Fibroblast of villous mesenchyme (primary cell): Measurements from ENCODE around the gene ADCY4. TPM values are rescaled to one million over a fixed set of nuclear protein-coding genes. Genes with fewer than 3 reads are reported as not detected.

ENCODE experiments used
- DNase-seq: peaks from one replicate; pipeline ENCODE4 v3.0.0-alpha.2; 2010; ENCODE audit warnings: low read depth
- H3K4me3 ChIP-seq: 2 replicates; pipeline ENCODE4 v1.5.1; 2011; ENCODE audit warnings: low read depth, mild to moderate bottlenecking, low read length
- CTCF ChIP-seq: IDR thresholded peaks from 2 replicates; pipeline ENCODE4 v1.5.1; 2012; ENCODE audit warnings: low read depth, mild to moderate bottlenecking, low read length; ENCODE audit not compliant: insufficient read depth
- total RNA-seq: library from RNA; depleted of rRNA; stranded (reverse); fragments of >200 nt; gene quantifications from 2 replicates; pipeline ENCODE4 v1.2.3, GENCODE V29; 2012

Gene ADCY4
- total RNA-seq, 1 donor: 18.1 TPM

- H3K4me3 ChIP-seq: peak overlapping the region; percentile 96
- no peak for DNase-seq
- TF ChIP-seq CTCF: no peak
These were observed 31.5 kb upstream of the ADCY4 start for GRCh38 chr14:24366413-24366720.

- peak; percentile 93 for DNase-seq
- TF ChIP-seq CTCF: peak; percentile 91
- peak overlapping the region; percentile 96 for H3K4me3 ChIP-seq
These were observed 30.9 kb upstream of the ADCY4 start for GRCh38 chr14:24365600-24366412.

- no peak for TF ChIP-seq CTCF
- no peak for DNase-seq
- no peak overlapping the region for H3K4me3 ChIP-seq
These were observed 30.0 kb upstream of the ADCY4 start for GRCh38 chr14:24364841-24365240.

DNA sequence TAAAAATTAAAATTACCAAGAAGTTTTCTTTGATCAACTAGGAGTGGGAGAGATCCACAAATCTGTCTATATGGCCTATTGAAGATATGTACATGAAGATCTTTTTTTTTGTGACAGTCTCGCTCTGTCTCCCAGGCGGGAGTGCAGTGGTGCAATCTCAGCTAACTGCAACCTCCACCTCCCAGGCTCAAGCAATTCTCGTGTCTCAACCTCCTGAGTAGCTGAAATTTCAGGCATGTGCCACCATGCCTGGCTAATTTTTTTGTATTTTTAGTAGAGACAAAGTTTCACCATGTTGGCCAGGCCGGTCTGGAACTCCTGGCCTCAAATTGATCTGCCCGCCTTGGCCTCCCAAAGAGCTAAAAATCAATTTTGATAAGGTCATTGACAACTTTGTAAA is 28.5 kb upstream of the ADCY4 start:
- no peak overlapping the region for H3K4me3 ChIP-seq
- DNase-seq: no peak
- TF ChIP-seq CTCF: no peak

- DNase-seq: peak; percentile 30
- no peak for TF ChIP-seq CTCF
- H3K4me3 ChIP-seq: no peak overlapping the region
These were observed 27.5 kb upstream of the ADCY4 start for GRCh38 chr14:24362241-24362960.

DNA sequence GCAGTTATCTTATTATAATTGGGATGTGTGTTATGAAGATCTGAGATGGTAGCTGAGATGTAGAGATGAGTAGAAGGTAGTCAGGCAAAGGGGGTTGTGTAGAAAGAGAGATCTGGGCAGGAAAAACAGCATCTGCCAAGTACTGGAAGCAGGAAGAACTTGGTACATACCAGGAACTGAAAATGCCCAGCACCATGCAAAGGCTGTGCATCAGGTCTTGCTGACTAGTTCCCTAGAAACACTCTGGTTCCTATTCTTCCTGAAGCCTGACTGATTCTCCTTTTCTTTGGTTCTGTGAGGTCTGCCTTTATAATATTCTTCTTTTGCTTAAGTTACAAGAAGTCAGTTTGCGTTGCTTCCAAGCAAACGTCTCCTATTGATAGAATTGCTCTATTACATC is 26.5 kb upstream of the ADCY4 start:
- no peak for DNase-seq
- no peak overlapping the region for H3K4me3 ChIP-seq
- no peak for TF ChIP-seq CTCF
